ENCODE measurements around the gene KLHDC10. TPM values are rescaled to one million over a fixed set of nuclear protein-coding genes. Genes with fewer than 3 reads are reported as not detected.

Gene KLHDC10
- total and polyA plus RNA-seq, 2 experiments from 2014 or later, result 5.5 to 14.7 TPM

DNA sequence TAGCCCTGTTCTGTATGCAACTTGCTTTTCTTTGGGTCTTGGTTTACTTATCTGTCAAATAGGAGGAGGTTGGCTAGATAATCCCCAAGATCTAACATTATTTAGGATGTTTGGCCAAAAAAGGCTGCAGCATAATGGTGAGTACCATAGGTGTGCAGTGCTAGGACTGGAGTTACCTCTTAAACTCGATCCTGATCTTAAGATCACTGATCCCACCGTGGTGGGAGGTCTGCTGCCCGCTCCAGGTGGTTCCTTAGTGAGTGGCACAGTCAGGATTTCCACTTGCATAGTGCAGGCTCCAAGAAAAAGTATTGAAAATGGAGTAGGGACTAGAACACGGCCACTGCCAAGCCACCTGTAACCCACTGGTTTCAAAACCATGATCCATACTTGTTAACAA lies 66.9 kb downstream of the KLHDC10 start:
- Histone ChIP-seq H2AFZ (no peak overlapping the region), H3K79me2 (replicated peaks; ENCODE audit: insufficient read depth) (no peaks in the 10 kb centered on the region), H4K20me1 (replicated peaks; ENCODE audit: insufficient read depth) (no peaks in the 10 kb centered on the region), H3K36me3 (ENCODE audit: insufficient read depth) (no peaks in the 10 kb centered on the region), H3K4me2 (no peak overlapping the region), H3F3A (replicated peaks; ENCODE audit: low read depth) (0 out of 2 replicates have a peak, but pooled peaks cover 3% of the 10 kb centered on the region), H3K27me3 (ENCODE audit: insufficient read depth) (peaks cover 22% of the 10 kb centered on the region), H3K9me2 (ENCODE audit: insufficient read depth) (no peaks in the 10 kb centered on the region), H3K4me1 (ENCODE audit: insufficient read depth) (peaks cover 15% of the 10 kb centered on the region; the same call in 1 of the 2 replicates), H3K4me3 (no peak overlapping the region), H3K27ac (ENCODE audit: low read depth) (no peak overlapping the region)
- no peak for TF ChIP-seq EZH2 (IDR thresholded peaks at IDR 0.05; ENCODE audit: low read depth, unreplicated experiment)
- no peak for TF ChIP-seq STAT1 (IDR thresholded peaks at IDR 0.05; ENCODE audit: unreplicated experiment)
- TF ChIP-seq, protein P1, sequence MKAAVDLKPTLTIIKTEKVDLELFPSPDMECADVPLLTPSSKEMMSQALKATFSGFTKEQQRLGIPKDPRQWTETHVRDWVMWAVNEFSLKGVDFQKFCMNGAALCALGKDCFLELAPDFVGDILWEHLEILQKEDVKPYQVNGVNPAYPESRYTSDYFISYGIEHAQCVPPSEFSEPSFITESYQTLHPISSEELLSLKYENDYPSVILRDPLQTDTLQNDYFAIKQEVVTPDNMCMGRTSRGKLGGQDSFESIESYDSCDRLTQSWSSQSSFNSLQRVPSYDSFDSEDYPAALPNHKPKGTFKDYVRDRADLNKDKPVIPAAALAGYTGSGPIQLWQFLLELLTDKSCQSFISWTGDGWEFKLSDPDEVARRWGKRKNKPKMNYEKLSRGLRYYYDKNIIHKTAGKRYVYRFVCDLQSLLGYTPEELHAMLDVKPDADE (IDR thresholded peaks at IDR 0.05), result no peak
- TF ChIP-seq ZNF331 (CRISPR knock-in tag; IDR thresholded peaks at IDR 0.05; ENCODE audit: low read depth), result no peak
- TF ChIP-seq, protein P2, sequence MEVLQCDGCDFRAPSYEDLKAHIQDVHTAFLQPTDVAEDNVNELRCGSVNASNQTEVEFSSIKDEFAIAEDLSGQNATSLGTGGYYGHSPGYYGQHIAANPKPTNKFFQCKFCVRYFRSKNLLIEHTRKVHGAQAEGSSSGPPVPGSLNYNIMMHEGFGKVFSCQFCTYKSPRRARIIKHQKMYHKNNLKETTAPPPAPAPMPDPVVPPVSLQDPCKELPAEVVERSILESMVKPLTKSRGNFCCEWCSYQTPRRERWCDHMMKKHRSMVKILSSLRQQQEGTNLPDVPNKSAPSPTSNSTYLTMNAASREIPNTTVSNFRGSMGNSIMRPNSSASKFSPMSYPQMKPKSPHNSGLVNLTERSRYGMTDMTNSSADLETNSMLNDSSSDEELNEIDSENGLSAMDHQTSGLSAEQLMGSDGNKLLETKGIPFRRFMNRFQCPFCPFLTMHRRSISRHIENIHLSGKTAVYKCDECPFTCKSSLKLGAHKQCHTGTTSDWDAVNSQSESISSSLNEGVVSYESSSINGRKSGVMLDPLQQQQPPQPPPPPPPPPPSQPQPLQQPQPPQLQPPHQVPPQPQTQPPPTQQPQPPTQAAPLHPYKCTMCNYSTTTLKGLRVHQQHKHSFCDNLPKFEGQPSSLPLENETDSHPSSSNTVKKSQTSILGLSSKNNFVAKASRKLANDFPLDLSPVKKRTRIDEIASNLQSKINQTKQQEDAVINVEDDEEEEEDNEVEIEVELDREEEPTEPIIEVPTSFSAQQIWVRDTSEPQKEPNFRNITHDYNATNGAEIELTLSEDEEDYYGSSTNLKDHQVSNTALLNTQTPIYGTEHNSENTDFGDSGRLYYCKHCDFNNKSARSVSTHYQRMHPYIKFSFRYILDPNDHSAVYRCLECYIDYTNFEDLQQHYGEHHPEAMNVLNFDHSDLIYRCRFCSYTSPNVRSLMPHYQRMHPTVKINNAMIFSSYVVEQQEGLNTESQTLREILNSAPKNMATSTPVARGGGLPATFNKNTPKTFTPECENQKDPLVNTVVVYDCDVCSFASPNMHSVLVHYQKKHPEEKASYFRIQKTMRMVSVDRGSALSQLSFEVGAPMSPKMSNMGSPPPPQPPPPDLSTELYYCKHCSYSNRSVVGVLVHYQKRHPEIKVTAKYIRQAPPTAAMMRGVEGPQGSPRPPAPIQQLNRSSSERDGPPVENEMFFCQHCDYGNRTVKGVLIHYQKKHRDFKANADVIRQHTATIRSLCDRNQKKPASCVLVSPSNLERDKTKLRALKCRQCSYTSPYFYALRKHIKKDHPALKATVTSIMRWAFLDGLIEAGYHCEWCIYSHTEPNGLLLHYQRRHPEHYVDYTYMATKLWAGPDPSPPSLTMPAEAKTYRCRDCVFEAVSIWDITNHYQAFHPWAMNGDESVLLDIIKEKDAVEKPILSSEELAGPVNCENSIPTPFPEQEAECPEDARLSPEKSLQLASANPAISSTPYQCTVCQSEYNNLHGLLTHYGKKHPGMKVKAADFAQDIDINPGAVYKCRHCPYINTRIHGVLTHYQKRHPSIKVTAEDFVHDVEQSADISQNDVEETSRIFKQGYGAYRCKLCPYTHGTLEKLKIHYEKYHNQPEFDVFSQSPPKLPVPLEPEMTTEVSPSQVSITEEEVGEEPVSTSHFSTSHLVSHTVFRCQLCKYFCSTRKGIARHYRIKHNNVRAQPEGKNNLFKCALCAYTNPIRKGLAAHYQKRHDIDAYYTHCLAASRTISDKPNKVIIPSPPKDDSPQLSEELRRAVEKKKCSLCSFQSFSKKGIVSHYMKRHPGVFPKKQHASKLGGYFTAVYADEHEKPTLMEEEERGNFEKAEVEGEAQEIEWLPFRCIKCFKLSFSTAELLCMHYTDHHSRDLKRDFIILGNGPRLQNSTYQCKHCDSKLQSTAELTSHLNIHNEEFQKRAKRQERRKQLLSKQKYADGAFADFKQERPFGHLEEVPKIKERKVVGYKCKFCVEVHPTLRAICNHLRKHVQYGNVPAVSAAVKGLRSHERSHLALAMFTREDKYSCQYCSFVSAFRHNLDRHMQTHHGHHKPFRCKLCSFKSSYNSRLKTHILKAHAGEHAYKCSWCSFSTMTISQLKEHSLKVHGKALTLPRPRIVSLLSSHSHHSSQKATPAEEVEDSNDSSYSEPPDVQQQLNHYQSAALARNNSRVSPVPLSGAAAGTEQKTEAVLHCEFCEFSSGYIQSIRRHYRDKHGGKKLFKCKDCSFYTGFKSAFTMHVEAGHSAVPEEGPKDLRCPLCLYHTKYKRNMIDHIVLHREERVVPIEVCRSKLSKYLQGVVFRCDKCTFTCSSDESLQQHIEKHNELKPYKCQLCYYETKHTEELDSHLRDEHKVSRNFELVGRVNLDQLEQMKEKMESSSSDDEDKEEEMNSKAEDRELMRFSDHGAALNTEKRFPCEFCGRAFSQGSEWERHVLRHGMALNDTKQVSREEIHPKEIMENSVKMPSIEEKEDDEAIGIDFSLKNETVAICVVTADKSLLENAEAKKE (CRISPR knock-in tag; IDR thresholded peaks at IDR 0.05), result no peak
- TF ChIP-seq, protein P3, sequence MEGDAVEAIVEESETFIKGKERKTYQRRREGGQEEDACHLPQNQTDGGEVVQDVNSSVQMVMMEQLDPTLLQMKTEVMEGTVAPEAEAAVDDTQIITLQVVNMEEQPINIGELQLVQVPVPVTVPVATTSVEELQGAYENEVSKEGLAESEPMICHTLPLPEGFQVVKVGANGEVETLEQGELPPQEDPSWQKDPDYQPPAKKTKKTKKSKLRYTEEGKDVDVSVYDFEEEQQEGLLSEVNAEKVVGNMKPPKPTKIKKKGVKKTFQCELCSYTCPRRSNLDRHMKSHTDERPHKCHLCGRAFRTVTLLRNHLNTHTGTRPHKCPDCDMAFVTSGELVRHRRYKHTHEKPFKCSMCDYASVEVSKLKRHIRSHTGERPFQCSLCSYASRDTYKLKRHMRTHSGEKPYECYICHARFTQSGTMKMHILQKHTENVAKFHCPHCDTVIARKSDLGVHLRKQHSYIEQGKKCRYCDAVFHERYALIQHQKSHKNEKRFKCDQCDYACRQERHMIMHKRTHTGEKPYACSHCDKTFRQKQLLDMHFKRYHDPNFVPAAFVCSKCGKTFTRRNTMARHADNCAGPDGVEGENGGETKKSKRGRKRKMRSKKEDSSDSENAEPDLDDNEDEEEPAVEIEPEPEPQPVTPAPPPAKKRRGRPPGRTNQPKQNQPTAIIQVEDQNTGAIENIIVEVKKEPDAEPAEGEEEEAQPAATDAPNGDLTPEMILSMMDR (conservative IDR thresholded peaks at IDR 0.05; ENCODE audit: low read depth in 2 of 2), result no peak
- no peak for TF ChIP-seq POLR2AphosphoS5 (IDR thresholded peaks at IDR 0.05; ENCODE audit: low read depth)
- TF ChIP-seq CREB1 (CRISPR knock-in tag; IDR thresholded peaks at IDR 0.05; ENCODE audit: low read depth), result no peak
- TF ChIP-seq JUNB (IDR thresholded peaks at IDR 0.05; ENCODE audit: unreplicated experiment), result no peak
- no peak for TF ChIP-seq EZH2phosphoT487 (IDR thresholded peaks at IDR 0.05; ENCODE audit: unreplicated experiment)
- TF ChIP-seq, protein P4, sequence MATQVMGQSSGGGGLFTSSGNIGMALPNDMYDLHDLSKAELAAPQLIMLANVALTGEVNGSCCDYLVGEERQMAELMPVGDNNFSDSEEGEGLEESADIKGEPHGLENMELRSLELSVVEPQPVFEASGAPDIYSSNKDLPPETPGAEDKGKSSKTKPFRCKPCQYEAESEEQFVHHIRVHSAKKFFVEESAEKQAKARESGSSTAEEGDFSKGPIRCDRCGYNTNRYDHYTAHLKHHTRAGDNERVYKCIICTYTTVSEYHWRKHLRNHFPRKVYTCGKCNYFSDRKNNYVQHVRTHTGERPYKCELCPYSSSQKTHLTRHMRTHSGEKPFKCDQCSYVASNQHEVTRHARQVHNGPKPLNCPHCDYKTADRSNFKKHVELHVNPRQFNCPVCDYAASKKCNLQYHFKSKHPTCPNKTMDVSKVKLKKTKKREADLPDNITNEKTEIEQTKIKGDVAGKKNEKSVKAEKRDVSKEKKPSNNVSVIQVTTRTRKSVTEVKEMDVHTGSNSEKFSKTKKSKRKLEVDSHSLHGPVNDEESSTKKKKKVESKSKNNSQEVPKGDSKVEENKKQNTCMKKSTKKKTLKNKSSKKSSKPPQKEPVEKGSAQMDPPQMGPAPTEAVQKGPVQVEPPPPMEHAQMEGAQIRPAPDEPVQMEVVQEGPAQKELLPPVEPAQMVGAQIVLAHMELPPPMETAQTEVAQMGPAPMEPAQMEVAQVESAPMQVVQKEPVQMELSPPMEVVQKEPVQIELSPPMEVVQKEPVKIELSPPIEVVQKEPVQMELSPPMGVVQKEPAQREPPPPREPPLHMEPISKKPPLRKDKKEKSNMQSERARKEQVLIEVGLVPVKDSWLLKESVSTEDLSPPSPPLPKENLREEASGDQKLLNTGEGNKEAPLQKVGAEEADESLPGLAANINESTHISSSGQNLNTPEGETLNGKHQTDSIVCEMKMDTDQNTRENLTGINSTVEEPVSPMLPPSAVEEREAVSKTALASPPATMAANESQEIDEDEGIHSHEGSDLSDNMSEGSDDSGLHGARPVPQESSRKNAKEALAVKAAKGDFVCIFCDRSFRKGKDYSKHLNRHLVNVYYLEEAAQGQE (IDR thresholded peaks at IDR 0.05; ENCODE audit: unreplicated experiment), result no peak
- no peak for TF ChIP-seq NANOG (IDR thresholded peaks at IDR 0.05; ENCODE audit: borderline replicate concordance)
- TF ChIP-seq ZNF114 (CRISPR knock-in tag; IDR thresholded peaks at IDR 0.05), result no peak
- Mint-ChIP-seq H3K36me3 (ENCODE audit: low read depth) (peaks cover 3% of the 10 kb centered on the region; the same call in 2 of the 3 replicates), H3K9me3 (no peaks in the 10 kb centered on the region), H3K4me1 (peaks cover 26% of the 10 kb centered on the region), H3K27me3 (ENCODE audit: insufficient read depth, low read depth, poor library complexity) (peaks cover 8% of the 10 kb centered on the region), H3K4me3 (no peak overlapping the region), H3K27ac (no peak overlapping the region)
- DNase-seq (ENCODE audit: low spot score), result no peak
- ATAC-seq, result no peak
